IPS DF 6.9 (cell line): Measurements from ENCODE around the gene CAMTA1.
"Not testable (repeated sequence)": the region's sequence is repeated elsewhere in the genome, so short reads cannot be mapped to it uniquely, and the experiment has no call there.

ENCODE experiments used
- DNase-seq: peaks from one replicate; pipeline ENCODE4 v3.0.0-alpha.2; 2013; ENCODE audit warnings: low read depth, low spot score
- H3K27ac ChIP-seq: one replicate; pipeline ENCODE4 v1.5.1; 2013; ENCODE audit warnings: low read length, control low read depth
- H3K27me3 ChIP-seq: 2 replicates; pipeline ENCODE4 v1.6.1; 2013; ENCODE audit warnings: mild to moderate bottlenecking, low read length; ENCODE audit not compliant: control insufficient read depth, insufficient read depth
- H3K36me3 ChIP-seq: 2 replicates; pipeline ENCODE4 v1.6.1; 2013; ENCODE audit warnings: low read length; ENCODE audit not compliant: control insufficient read depth, insufficient read depth
- H3K4me1 ChIP-seq: 2 replicates; pipeline ENCODE4 v1.6.1; 2013; ENCODE audit warnings: low read length; ENCODE audit not compliant: control insufficient read depth, insufficient read depth
- H3K4me3 ChIP-seq: 2 replicates; pipeline ENCODE4 v1.5.1; 2013; ENCODE audit warnings: mild to moderate bottlenecking, low read length
- H3K9me3 ChIP-seq: 2 replicates; pipeline ENCODE4 v1.6.1; 2013; ENCODE audit warnings: low read length, inconsistent platforms; ENCODE audit not compliant: control insufficient read depth, insufficient read depth
- WGBS: extraction: QIAGEN DNeasy Blood & Tissue Kit; methylation state at CpG from one replicate; pipeline ENCODE4 v1.1.7; 2013; ENCODE audit warnings: mixed read lengths, missing lambda C conversion rate; ENCODE audit not compliant: insufficient read length, insufficient coverage; 5-methylcytosine and 5-hydroxymethylcytosine counted together

CAMTA1 gene

GRCh38 chr1:7680955-7681268, 895.7 kb downstream of the CAMTA1 start:
- DNase-seq: no peak
- H3K4me1 ChIP-seq: peaks cover 1% of the 10 kb centered on the region
- no peak overlapping the region for H3K27ac ChIP-seq
- no CpG with 5 or more reads among the region's 16 CpGs for WGBS
- peak overlapping the region; percentile 80; the same call in 1 of the 2 replicates for H3K4me3 ChIP-seq
- H3K27me3 ChIP-seq: no peaks in the 10 kb centered on the region; the same call in 1 of the 2 replicates
- H3K36me3 ChIP-seq: no peaks in the 10 kb centered on the region
- H3K9me3 ChIP-seq: no peaks in the 10 kb centered on the region

- H3K27ac ChIP-seq: no peak overlapping the region
- DNase-seq: no peak
- H3K4me3 ChIP-seq: no peak overlapping the region
- WGBS: no CpG with 5 or more reads among the region's 6 CpGs
- peaks cover 1% of the 10 kb centered on the region for H3K4me1 ChIP-seq
- H3K36me3 ChIP-seq: no peaks in the 10 kb centered on the region
- H3K27me3 ChIP-seq: no peaks in the 10 kb centered on the region; the same call in 1 of the 2 replicates
- H3K9me3 ChIP-seq: no peaks in the 10 kb centered on the region
Measured at GRCh38 chr1:7681401-7681800, 896.1 kb downstream of the CAMTA1 start.

- no CpG with 5 or more reads among the region's 15 CpGs for WGBS
- H3K36me3 ChIP-seq: no peaks in the 10 kb centered on the region
- no peak overlapping the region for H3K4me3 ChIP-seq
- DNase-seq: no peak
- H3K27me3 ChIP-seq: no peaks in the 10 kb centered on the region; the same call in 1 of the 2 replicates
- H3K27ac ChIP-seq: no peak overlapping the region
- peaks cover 1% of the 10 kb centered on the region for H3K4me1 ChIP-seq
- no peaks in the 10 kb centered on the region for H3K9me3 ChIP-seq
Measured at GRCh38 chr1:7683521-7683920, 898.3 kb downstream of the CAMTA1 start.

- no CpG with 5 or more reads among the region's 8 CpGs for WGBS
- Histone ChIP-seq H3K4me1 (peaks cover 1% of the 10 kb centered on the region), H3K36me3 (no peaks in the 10 kb centered on the region), H3K27ac (no peak overlapping the region), H3K27me3 (no peaks in the 10 kb centered on the region; the same call in 1 of the 2 replicates), H3K4me3 (no peak overlapping the region), H3K9me3 (no peaks in the 10 kb centered on the region)
- no peak for DNase-seq
Measured at GRCh38 chr1:7684132-7684531, 898.9 kb downstream of the CAMTA1 start.

GRCh38 chr1:7684861-7685635, 899.8 kb downstream of the CAMTA1 start:
- H3K4me1 ChIP-seq: peaks cover 1% of the 10 kb centered on the region
- H3K4me3 ChIP-seq: no peak overlapping the region; the same call in 1 of the 2 replicates
- WGBS: no CpG with 5 or more reads among the region's 29 CpGs
- no peak overlapping the region for H3K27ac ChIP-seq
- H3K27me3 ChIP-seq: no peaks in the 10 kb centered on the region; the same call in 1 of the 2 replicates
- no peaks in the 10 kb centered on the region for H3K36me3 ChIP-seq
- DNase-seq: no peak
- H3K9me3 ChIP-seq: no peaks in the 10 kb centered on the region

- Histone ChIP-seq H3K4me1 (no peaks in the 10 kb centered on the region; the same call in 1 of the 2 replicates), H3K4me3 (no peak overlapping the region), H3K9me3 (no peaks in the 10 kb centered on the region), H3K27ac (no peak overlapping the region), H3K36me3 (no peaks in the 10 kb centered on the region), H3K27me3 (no peaks in the 10 kb centered on the region)
- WGBS: no CpG with 5 or more reads among the region's 16 CpGs
- no peak for DNase-seq
Measured at GRCh38 chr1:7686301-7686850, 901.1 kb downstream of the CAMTA1 start.

GRCh38 chr1:7687411-7687810, 902.2 kb downstream of the CAMTA1 start:
- no peaks in the 10 kb centered on the region; the same call in 1 of the 2 replicates for H3K4me1 ChIP-seq
- H3K4me3 ChIP-seq: no peak overlapping the region
- no peak for DNase-seq
- no peaks in the 10 kb centered on the region for H3K36me3 ChIP-seq
- no peaks in the 10 kb centered on the region for H3K9me3 ChIP-seq
- no peak overlapping the region for H3K27ac ChIP-seq
- WGBS: no CpG with 5 or more reads among the region's 9 CpGs
- no peaks in the 10 kb centered on the region for H3K27me3 ChIP-seq

GRCh38 chr1:7688659-7689058, 903.4 kb downstream of the CAMTA1 start:
- Histone ChIP-seq H3K9me3 (no peaks in the 10 kb centered on the region), H3K4me1 (no peaks in the 10 kb centered on the region), H3K36me3 (no peaks in the 10 kb centered on the region), H3K27ac (no peak overlapping the region), H3K27me3 (no peaks in the 10 kb centered on the region), H3K4me3 (no peak overlapping the region)
- no CpG with 5 or more reads among the region's 1 CpG for WGBS
- no peak for DNase-seq

- no CpG with 5 or more reads among the region's 4 CpGs for WGBS
- not testable (repeated sequence) for H3K27ac ChIP-seq, H3K36me3 ChIP-seq, DNase-seq, H3K9me3 ChIP-seq, H3K4me3 ChIP-seq, H3K4me1 ChIP-seq, H3K27me3 ChIP-seq
Measured at GRCh38 chr1:7689307-7689706, 904.1 kb downstream of the CAMTA1 start.

- H3K27me3 ChIP-seq: no peaks in the 10 kb centered on the region
- no peaks in the 10 kb centered on the region for H3K4me1 ChIP-seq
- no peak for DNase-seq
- no peak overlapping the region for H3K27ac ChIP-seq
- H3K36me3 ChIP-seq: no peaks in the 10 kb centered on the region
- no peak overlapping the region for H3K4me3 ChIP-seq
- no peaks in the 10 kb centered on the region for H3K9me3 ChIP-seq
- WGBS: no CpG with 5 or more reads among the region's 10 CpGs
Measured at GRCh38 chr1:7690076-7690475, 904.8 kb downstream of the CAMTA1 start.
